Erythroblast (primary cell): ENCODE measurements around the gene MVB12A.

ENCODE experiments used
- GATA1 ChIP-seq: IDR thresholded peaks from 2 replicates; pipeline ENCODE4 v1.6.1; 2011; ENCODE audit warnings: low read depth, mild to moderate bottlenecking, control low read depth, low read length, moderate library complexity
- POLR2A ChIP-seq: IDR thresholded peaks from 2 replicates; pipeline ENCODE4 v1.6.1; 2011; ENCODE audit warnings: mild to moderate bottlenecking, low read length

- TF ChIP-seq POLR2A (no peak), GATA1 (no peak)
Measured at GRCh38 chr19:17447704-17448130, 27.9 kb downstream of the MVB12A start.
